Measurements from ENCODE around the gene WDCP. TPM values are rescaled to one million over a fixed set of nuclear protein-coding genes. Genes with fewer than 3 reads are reported as not detected.

Gene WDCP
- polyA plus RNA-seq, 1 donor from 2014 or later = 15.7 TPM

- H3F3A ChIP-seq (ENCODE audit: insufficient read depth, low read length, poor library complexity, severe bottlenecking) = no peaks in the 10 kb centered on the region
- no peaks in the 10 kb centered on the region for H3K9me3 ChIP-seq (ENCODE audit: low read length)
- no peaks in the 10 kb centered on the region for H3K9me2 ChIP-seq (ENCODE audit: insufficient read depth, low read length)
- H2AFZ ChIP-seq (ENCODE audit: low read depth, low read length) = no peak overlapping the region
- H3K36me3 ChIP-seq (ENCODE audit: insufficient read depth, low read length) = no peaks in the 10 kb centered on the region
- no peak overlapping the region for H3K27ac ChIP-seq (ENCODE audit: low read length)
- H3K4me3 ChIP-seq (ENCODE audit: low read length) = no peak overlapping the region
- H3K27me3 ChIP-seq (ENCODE audit: insufficient read depth, low read depth, low read length) = no peaks in the 10 kb centered on the region
- no peaks in the 10 kb centered on the region for H4K20me1 ChIP-seq (ENCODE audit: insufficient read depth)
- H3K4me2 ChIP-seq (ENCODE audit: low read length) = no peak overlapping the region
- no peak for TF ChIP-seq EZH2 (IDR thresholded peaks at IDR 0.05; ENCODE audit: borderline replicate concordance, insufficient read depth, low read length, poor library complexity, severe bottlenecking)
- no peak for TF ChIP-seq RAD21 (conservative IDR thresholded peaks at IDR 0.05)
- TF ChIP-seq POLR2AphosphoS5 (IDR thresholded peaks at IDR 0.05) = no peak
- TF ChIP-seq EP300 (conservative IDR thresholded peaks at IDR 0.05; ENCODE audit: poor library complexity, severe bottlenecking) = no peak
- TF ChIP-seq CTCF (IDR thresholded peaks at IDR 0.05; ENCODE audit: poor library complexity, severe bottlenecking) = no peak
- TF ChIP-seq, protein P1, sequence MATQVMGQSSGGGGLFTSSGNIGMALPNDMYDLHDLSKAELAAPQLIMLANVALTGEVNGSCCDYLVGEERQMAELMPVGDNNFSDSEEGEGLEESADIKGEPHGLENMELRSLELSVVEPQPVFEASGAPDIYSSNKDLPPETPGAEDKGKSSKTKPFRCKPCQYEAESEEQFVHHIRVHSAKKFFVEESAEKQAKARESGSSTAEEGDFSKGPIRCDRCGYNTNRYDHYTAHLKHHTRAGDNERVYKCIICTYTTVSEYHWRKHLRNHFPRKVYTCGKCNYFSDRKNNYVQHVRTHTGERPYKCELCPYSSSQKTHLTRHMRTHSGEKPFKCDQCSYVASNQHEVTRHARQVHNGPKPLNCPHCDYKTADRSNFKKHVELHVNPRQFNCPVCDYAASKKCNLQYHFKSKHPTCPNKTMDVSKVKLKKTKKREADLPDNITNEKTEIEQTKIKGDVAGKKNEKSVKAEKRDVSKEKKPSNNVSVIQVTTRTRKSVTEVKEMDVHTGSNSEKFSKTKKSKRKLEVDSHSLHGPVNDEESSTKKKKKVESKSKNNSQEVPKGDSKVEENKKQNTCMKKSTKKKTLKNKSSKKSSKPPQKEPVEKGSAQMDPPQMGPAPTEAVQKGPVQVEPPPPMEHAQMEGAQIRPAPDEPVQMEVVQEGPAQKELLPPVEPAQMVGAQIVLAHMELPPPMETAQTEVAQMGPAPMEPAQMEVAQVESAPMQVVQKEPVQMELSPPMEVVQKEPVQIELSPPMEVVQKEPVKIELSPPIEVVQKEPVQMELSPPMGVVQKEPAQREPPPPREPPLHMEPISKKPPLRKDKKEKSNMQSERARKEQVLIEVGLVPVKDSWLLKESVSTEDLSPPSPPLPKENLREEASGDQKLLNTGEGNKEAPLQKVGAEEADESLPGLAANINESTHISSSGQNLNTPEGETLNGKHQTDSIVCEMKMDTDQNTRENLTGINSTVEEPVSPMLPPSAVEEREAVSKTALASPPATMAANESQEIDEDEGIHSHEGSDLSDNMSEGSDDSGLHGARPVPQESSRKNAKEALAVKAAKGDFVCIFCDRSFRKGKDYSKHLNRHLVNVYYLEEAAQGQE (IDR thresholded peaks at IDR 0.05; ENCODE audit: borderline replicate concordance) = no peak
- no peak for TF ChIP-seq SMC3 (conservative IDR thresholded peaks at IDR 0.05; ENCODE audit: poor library complexity)
- TF ChIP-seq MXI1 (conservative IDR thresholded peaks at IDR 0.05; ENCODE audit: poor library complexity, severe bottlenecking) = no peak
- TF ChIP-seq TAF1 (IDR thresholded peaks at IDR 0.05; ENCODE audit: low read depth) = no peak
- no peaks in the 10 kb centered on the region for H3K79me2 ChIP-seq (replicated peaks; ENCODE audit: insufficient read depth, low read length)
- H3K9ac ChIP-seq (ENCODE audit: low read length) = no peak overlapping the region
Observed at GRCh38 chr2:24086241-24086640, 39.0 kb upstream of the WDCP start.

GRCh38 chr2:24085200-24085489 is 38.0 kb upstream of the WDCP start:
- no peaks in the 10 kb centered on the region for H3F3A ChIP-seq (ENCODE audit: insufficient read depth, low read length, poor library complexity, severe bottlenecking)
- H2AFZ ChIP-seq (ENCODE audit: low read depth, low read length) = no peak overlapping the region
- no peaks in the 10 kb centered on the region for H4K20me1 ChIP-seq (ENCODE audit: insufficient read depth)
- no peaks in the 10 kb centered on the region for H3K36me3 ChIP-seq (ENCODE audit: insufficient read depth, low read length)
- H3K4me2 ChIP-seq (ENCODE audit: low read length) = no peak overlapping the region
- H3K9me3 ChIP-seq (ENCODE audit: low read length) = no peaks in the 10 kb centered on the region
- no peak overlapping the region for H3K27ac ChIP-seq (ENCODE audit: low read length)
- no peak overlapping the region for H3K9ac ChIP-seq (ENCODE audit: low read length)
- H3K9me2 ChIP-seq (ENCODE audit: insufficient read depth, low read length) = no peaks in the 10 kb centered on the region
- H3K4me3 ChIP-seq (ENCODE audit: low read length) = peak overlapping the region; percentile 56
- no peaks in the 10 kb centered on the region for H3K79me2 ChIP-seq (replicated peaks; ENCODE audit: insufficient read depth, low read length)
- TF ChIP-seq TAF1 (IDR thresholded peaks at IDR 0.05; ENCODE audit: low read depth) (no peak), MXI1 (conservative IDR thresholded peaks at IDR 0.05; ENCODE audit: poor library complexity, severe bottlenecking) (no peak), EZH2 (IDR thresholded peaks at IDR 0.05; ENCODE audit: borderline replicate concordance, insufficient read depth, low read length, poor library complexity, severe bottlenecking) (no peak), SMC3 (conservative IDR thresholded peaks at IDR 0.05; ENCODE audit: poor library complexity) (no peak), CTCF (IDR thresholded peaks at IDR 0.05; ENCODE audit: poor library complexity, severe bottlenecking) (no peak)
- TF ChIP-seq, protein P1 (IDR thresholded peaks at IDR 0.05; ENCODE audit: borderline replicate concordance) = no peak
- no peaks in the 10 kb centered on the region for H3K27me3 ChIP-seq (ENCODE audit: insufficient read depth, low read depth, low read length)
